ENCODE measurements around the gene SLC24A3.

- TF ChIP-seq POLR2A (IDR thresholded peaks at IDR 0.05) (no peak), CTCF (IDR thresholded peaks at IDR 0.05) (no peak)
These were observed 537.2 kb downstream of the SLC24A3 start for GRCh38 chr20:19749618-19750071.
